Measurements from ENCODE around the gene TGM3.

Gene TGM3

DNA sequence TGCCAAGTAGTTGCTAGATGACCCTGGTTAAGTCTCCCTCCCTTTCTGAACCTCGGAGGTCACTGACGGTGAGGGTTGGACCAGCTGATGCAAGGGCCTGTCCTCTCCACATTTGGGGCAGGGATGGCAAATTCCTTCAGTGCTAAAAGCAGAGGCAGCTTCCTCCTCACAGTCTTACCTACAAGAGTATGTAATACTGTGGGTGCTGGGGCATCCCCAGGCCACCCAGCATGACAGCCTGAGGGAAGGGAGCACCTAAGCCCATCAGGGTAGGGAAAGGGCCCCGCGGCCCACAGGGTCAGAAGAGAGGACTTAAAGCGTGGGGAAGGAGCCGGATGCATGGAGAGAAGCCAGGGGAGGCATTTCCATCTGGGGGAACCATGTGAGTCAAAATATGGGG is 38.0 kb downstream of the TGM3 start:
- Histone ChIP-seq H3K27ac (ENCODE audit: extremely low read depth, low read depth, low read length) (no peak overlapping the region), H3K4me3 (ENCODE audit: low read depth, low read length) (no peak overlapping the region), H3K4me1 (ENCODE audit: control insufficient read depth, insufficient read depth, low read length) (0 out of 2 replicates have a peak, but pooled peaks cover 3% of the 10 kb centered on the region), H3K9me3 (ENCODE audit: control insufficient read depth, insufficient read depth, low read depth, low read length) (no peaks in the 10 kb centered on the region), H3K36me3 (ENCODE audit: control insufficient read depth in 2 of 2, insufficient read depth in 1 of 2, low read length in 2 of 2) (no peaks in the 10 kb centered on the region)
- CTCF ChIA-PET, result interaction anchor here (1.4 kb wide), 1 partner anchor 53 kb away, joined by 4 read pairs; no protein-coding TSS in a partner anchor
- POLR2A ChIA-PET, result no interaction called here
- no peak for TF ChIP-seq ZNF302 (tag by site-specific recombination; IDR thresholded peaks at IDR 0.05; ENCODE audit: low read depth)
- TF ChIP-seq GFI1B (tag by site-specific recombination; IDR thresholded peaks at IDR 0.05), result no peak
- no peak for TF ChIP-seq EGR2 (tag by site-specific recombination; IDR thresholded peaks at IDR 0.05; ENCODE audit: low read depth)
- no peak for TF ChIP-seq ZNF37A (tag by site-specific recombination; IDR thresholded peaks at IDR 0.05)
- TF ChIP-seq, protein P1, sequence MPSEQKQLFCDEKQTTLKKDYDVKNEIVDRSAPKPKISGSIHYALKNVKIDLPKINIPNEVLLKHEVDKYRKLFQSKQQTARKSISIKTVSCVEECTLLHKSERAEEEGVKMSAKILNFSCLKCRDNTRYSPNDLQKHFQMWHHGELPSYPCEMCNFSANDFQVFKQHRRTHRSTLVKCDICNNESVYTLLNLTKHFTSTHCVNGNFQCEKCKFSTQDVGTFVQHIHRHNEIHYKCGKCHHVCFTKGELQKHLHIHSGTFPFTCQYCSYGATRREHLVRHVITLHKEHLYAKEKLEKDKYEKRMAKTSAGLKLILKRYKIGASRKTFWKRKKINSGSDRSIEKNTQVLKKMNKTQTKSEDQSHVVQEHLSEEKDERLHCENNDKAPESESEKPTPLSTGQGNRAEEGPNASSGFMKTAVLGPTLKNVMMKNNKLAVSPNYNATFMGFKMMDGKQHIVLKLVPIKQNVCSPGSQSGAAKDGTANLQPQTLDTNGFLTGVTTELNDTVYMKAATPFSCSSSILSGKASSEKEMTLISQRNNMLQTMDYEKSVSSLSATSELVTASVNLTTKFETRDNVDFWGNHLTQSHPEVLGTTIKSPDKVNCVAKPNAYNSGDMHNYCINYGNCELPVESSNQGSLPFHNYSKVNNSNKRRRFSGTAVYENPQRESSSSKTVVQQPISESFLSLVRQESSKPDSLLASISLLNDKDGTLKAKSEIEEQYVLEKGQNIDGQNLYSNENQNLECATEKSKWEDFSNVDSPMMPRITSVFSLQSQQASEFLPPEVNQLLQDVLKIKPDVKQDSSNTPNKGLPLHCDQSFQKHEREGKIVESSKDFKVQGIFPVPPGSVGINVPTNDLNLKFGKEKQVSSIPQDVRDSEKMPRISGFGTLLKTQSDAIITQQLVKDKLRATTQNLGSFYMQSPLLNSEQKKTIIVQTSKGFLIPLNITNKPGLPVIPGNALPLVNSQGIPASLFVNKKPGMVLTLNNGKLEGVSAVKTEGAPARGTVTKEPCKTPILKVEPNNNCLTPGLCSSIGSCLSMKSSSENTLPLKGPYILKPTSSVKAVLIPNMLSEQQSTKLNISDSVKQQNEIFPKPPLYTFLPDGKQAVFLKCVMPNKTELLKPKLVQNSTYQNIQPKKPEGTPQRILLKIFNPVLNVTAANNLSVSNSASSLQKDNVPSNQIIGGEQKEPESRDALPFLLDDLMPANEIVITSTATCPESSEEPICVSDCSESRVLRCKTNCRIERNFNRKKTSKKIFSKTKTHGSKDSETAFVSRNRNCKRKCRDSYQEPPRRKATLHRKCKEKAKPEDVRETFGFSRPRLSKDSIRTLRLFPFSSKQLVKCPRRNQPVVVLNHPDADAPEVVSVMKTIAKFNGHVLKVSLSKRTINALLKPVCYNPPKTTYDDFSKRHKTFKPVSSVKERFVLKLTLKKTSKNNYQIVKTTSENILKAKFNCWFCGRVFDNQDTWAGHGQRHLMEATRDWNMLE (tag by site-specific recombination; conservative IDR thresholded peaks at IDR 0.05; ENCODE audit: low read depth), result no peak
- TF ChIP-seq ZNF596 (tag by site-specific recombination; IDR thresholded peaks at IDR 0.05), result no peak
- no peak for TF ChIP-seq ZNF529 (tag by site-specific recombination; IDR thresholded peaks at IDR 0.05; ENCODE audit: insufficient replicate concordance)
- TF ChIP-seq ZNF292 (tag by site-specific recombination; IDR thresholded peaks at IDR 0.05; ENCODE audit: borderline replicate concordance, low read depth), result no peak
- TF ChIP-seq ZNF223 (tag by site-specific recombination; IDR thresholded peaks at IDR 0.05), result no peak
- no peak for TF ChIP-seq ZNF133 (tag by site-specific recombination; IDR thresholded peaks at IDR 0.05)
- no peak for TF ChIP-seq HOXD13 (CRISPR knock-in tag; IDR thresholded peaks at IDR 0.05; ENCODE audit: borderline replicate concordance)
- TF ChIP-seq ZNF23 (tag by site-specific recombination; IDR thresholded peaks at IDR 0.05; ENCODE audit: borderline replicate concordance), result no peak
- TF ChIP-seq, protein P2, sequence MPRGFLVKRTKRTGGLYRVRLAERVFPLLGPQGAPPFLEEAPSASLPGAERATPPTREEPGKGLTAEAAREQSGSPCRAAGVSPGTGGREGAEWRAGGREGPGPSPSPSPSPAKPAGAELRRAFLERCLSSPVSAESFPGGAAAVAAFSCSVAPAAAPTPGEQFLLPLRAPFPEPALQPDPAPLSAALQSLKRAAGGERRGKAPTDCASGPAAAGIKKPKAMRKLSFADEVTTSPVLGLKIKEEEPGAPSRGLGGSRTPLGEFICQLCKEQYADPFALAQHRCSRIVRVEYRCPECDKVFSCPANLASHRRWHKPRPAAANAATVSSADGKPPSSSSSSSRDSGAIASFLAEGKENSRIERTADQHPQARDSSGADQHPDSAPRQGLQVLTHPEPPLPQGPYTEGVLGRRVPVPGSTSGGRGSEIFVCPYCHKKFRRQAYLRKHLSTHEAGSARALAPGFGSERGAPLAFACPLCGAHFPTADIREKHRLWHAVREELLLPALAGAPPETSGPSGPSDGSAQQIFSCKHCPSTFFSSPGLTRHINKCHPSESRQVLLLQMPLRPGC (tag by site-specific recombination; IDR thresholded peaks at IDR 0.05), result no peak
- TF ChIP-seq ZNF585B (tag by site-specific recombination; IDR thresholded peaks at IDR 0.05), result no peak
- TF ChIP-seq ZNF785 (tag by site-specific recombination; IDR thresholded peaks at IDR 0.05), result no peak
- TF ChIP-seq ZNF791 (tag by site-specific recombination; IDR thresholded peaks at IDR 0.05), result no peak

DNA sequence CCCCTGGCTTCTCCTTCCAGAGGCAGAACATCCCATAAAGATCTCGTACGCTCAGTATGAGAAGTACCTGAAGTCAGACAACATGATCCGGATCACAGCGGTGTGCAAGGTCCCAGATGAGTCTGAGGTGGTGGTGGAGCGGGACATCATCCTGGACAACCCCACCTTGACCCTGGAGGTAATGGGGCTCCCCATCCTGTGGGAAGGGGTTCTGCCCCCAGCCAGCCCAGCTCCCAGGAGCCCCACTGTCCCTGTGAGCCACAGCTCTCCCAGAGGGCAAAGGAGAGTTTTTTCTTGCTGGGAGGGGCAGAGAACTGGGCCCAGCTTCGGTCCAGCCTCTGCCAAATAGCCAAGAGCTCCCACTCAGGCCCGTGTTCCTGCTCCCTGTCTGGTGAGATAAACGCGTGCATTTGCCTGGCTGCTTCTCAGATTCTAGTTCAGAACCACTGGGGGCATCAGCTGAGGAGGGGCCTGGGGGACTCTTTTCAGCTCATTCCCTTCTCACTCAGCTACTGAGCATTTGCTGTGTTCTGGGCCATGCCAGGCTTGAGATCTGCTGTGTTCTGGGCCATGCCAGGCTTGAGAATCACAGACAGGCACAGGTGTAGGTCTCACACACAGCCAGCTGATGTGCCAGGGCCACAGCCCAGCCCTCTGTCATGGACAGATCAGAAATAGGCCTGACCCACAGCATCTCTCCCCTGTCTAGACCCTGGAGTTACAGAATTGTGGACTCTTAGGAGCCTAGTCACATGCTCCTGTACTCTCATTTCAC is 39.5 kb downstream of the TGM3 start:
- H3K27ac ChIP-seq (ENCODE audit: extremely low read depth, low read depth, low read length), result no peak overlapping the region
- H3K36me3 ChIP-seq (ENCODE audit: control insufficient read depth in 2 of 2, insufficient read depth in 1 of 2, low read length in 2 of 2), result no peaks in the 10 kb centered on the region
- POLR2A ChIA-PET, result no interaction called here
- no peak overlapping the region for H3K4me3 ChIP-seq (ENCODE audit: low read depth, low read length)
- CTCF ChIA-PET, result no interaction called here
- no peaks in the 10 kb centered on the region for H3K4me1 ChIP-seq (ENCODE audit: control insufficient read depth, insufficient read depth, low read length)
- no peaks in the 10 kb centered on the region for H3K9me3 ChIP-seq (ENCODE audit: control insufficient read depth, insufficient read depth, low read depth, low read length)
- TF ChIP-seq, protein P3, sequence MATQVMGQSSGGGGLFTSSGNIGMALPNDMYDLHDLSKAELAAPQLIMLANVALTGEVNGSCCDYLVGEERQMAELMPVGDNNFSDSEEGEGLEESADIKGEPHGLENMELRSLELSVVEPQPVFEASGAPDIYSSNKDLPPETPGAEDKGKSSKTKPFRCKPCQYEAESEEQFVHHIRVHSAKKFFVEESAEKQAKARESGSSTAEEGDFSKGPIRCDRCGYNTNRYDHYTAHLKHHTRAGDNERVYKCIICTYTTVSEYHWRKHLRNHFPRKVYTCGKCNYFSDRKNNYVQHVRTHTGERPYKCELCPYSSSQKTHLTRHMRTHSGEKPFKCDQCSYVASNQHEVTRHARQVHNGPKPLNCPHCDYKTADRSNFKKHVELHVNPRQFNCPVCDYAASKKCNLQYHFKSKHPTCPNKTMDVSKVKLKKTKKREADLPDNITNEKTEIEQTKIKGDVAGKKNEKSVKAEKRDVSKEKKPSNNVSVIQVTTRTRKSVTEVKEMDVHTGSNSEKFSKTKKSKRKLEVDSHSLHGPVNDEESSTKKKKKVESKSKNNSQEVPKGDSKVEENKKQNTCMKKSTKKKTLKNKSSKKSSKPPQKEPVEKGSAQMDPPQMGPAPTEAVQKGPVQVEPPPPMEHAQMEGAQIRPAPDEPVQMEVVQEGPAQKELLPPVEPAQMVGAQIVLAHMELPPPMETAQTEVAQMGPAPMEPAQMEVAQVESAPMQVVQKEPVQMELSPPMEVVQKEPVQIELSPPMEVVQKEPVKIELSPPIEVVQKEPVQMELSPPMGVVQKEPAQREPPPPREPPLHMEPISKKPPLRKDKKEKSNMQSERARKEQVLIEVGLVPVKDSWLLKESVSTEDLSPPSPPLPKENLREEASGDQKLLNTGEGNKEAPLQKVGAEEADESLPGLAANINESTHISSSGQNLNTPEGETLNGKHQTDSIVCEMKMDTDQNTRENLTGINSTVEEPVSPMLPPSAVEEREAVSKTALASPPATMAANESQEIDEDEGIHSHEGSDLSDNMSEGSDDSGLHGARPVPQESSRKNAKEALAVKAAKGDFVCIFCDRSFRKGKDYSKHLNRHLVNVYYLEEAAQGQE (tag by site-specific recombination; IDR thresholded peaks at IDR 0.05), result no peak
- TF ChIP-seq ZNF624 (tag by site-specific recombination; IDR thresholded peaks at IDR 0.05) (no peak), GLI4 (tag by site-specific recombination; IDR thresholded peaks at IDR 0.05) (no peak), ZNF548 (tag by site-specific recombination; IDR thresholded peaks at IDR 0.05) (no peak), GLIS2 (tag by site-specific recombination; IDR thresholded peaks at IDR 0.05) (no peak), MZF1 (tag by site-specific recombination; IDR thresholded peaks at IDR 0.05; ENCODE audit: borderline replicate concordance) (no peak), YY1 (tag by site-specific recombination; IDR thresholded peaks at IDR 0.05) (no peak)
- TF ChIP-seq, protein P4, sequence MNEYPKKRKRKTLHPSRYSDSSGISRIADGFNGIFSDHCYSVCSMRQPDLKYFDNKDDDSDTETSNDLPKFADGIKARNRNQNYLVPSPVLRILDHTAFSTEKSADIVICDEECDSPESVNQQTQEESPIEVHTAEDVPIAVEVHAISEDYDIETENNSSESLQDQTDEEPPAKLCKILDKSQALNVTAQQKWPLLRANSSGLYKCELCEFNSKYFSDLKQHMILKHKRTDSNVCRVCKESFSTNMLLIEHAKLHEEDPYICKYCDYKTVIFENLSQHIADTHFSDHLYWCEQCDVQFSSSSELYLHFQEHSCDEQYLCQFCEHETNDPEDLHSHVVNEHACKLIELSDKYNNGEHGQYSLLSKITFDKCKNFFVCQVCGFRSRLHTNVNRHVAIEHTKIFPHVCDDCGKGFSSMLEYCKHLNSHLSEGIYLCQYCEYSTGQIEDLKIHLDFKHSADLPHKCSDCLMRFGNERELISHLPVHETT (tag by site-specific recombination; IDR thresholded peaks at IDR 0.05), result no peak

Measured in HEK293 (cell line).